IgD-negative memory B cell (primary cell): ENCODE data around the gene SIMC1. TPM values are rescaled to one million over a fixed set of nuclear protein-coding genes. Genes with fewer than 3 reads are reported as not detected.

Experiments
- H3K27ac Mint-ChIP-seq, 3 donors: one replicate each; pipeline ENCODE4 v1.8.0; 2020 to 2022; ENCODE audit warnings: mild to moderate bottlenecking in 3 of 3, mixed read lengths in 3 of 3, moderate library complexity in 1 of 3
- H3K27me3 Mint-ChIP-seq: one replicate; pipeline ENCODE4 v1.8.0; 2021; ENCODE audit warnings: mixed read lengths
- H3K36me3 Mint-ChIP-seq: one replicate; pipeline ENCODE4 v1.8.0; 2020; ENCODE audit warnings: mild to moderate bottlenecking, mixed read lengths
- H3K4me1 Mint-ChIP-seq, 3 donors: one replicate each; pipeline ENCODE4 v1.8.0; 2020 to 2022; ENCODE audit warnings: mixed read lengths in 3 of 3, mild to moderate bottlenecking in 1 of 3
- H3K4me3 Mint-ChIP-seq, 4 donors: one replicate each; pipeline ENCODE4 v1.8.0; 2020 to 2022; ENCODE audit warnings: mild to moderate bottlenecking in 4 of 4, mixed read lengths in 4 of 4, moderate library complexity in 3 of 4
- H3K9me3 Mint-ChIP-seq, 3 donors: one replicate each; pipeline ENCODE4 v1.8.0; 2020 to 2021; ENCODE audit warnings: mixed read lengths in 3 of 3, mild to moderate bottlenecking in 1 of 3
- polyA plus RNA-seq: library from polyadenylated mRNA; unstranded; fragments of 300-500 nt; fragmentation: Illumina TruSeq; gene quantifications from one replicate; pipeline ENCODE4 v1.2.3, GENCODE V29; 2021

Gene SIMC1
- polyA plus RNA-seq, 1 donor from 2014 or later: 13.7 TPM

GRCh38 chr5:176361437-176362232 lies 123.4 kb downstream of the SIMC1 start, which contains the start of gene KIAA1191:
KIAA1191 (minus strand) TSS chr5:176361764; CDS start chr5:176359508, 2,256 bp downstream.
- H3K27me3 Mint-ChIP-seq: no peaks in the 10 kb centered on the region
- H3K9me3 Mint-ChIP-seq: no peaks in the 10 kb centered on the region
- H3K36me3 Mint-ChIP-seq: no peaks in the 10 kb centered on the region
- peaks cover 13 to 31% (median 30%) of the 10 kb centered on the region in 3 donors for H3K4me1 Mint-ChIP-seq
- H3K4me3 Mint-ChIP-seq: peak within 1 kb of the TSS; percentile 91 to 99 (median 99)
- H3K27ac Mint-ChIP-seq: peak within 1 kb of the TSS; percentile 83 to 97 (median 97)

- H3K4me1 Mint-ChIP-seq: peaks cover 14 to 31% (median 31%) of the 10 kb centered on the region in 3 donors
- no peaks in the 10 kb centered on the region for H3K9me3 Mint-ChIP-seq
- H3K36me3 Mint-ChIP-seq: no peaks in the 10 kb centered on the region
- no peaks in the 10 kb centered on the region for H3K27me3 Mint-ChIP-seq
- peak overlapping the region; percentile 83 to 97 (median 97) for H3K27ac Mint-ChIP-seq
- peak overlapping the region; percentile 91 to 99 (median 99) for H3K4me3 Mint-ChIP-seq
Observed at GRCh38 chr5:176362233-176362490, 123.9 kb downstream of the SIMC1 start.

GRCh38 chr5:176364765-176365350 lies 126.6 kb downstream of the SIMC1 start:
- Mint-ChIP-seq H3K27me3 (no peaks in the 10 kb centered on the region), H3K4me1 (peaks cover 10 to 19% (median 19%) of the 10 kb centered on the region in 3 donors), H3K27ac (no peak overlapping the region), H3K4me3 (peak overlapping the region; percentile 80 to 94 (median 86)), H3K9me3 (no peaks in the 10 kb centered on the region), H3K36me3 (peaks cover 5% of the 10 kb centered on the region)

- Mint-ChIP-seq H3K27me3 (no peaks in the 10 kb centered on the region), H3K27ac (no peak within 1 kb of the TSS), H3K36me3 (peaks cover 5% of the 10 kb centered on the region), H3K4me1 (peaks cover 10 to 19% (median 18%) of the 10 kb centered on the region in 3 donors), H3K9me3 (no peaks in the 10 kb centered on the region), H3K4me3 (peak within 1 kb of the TSS; percentile 80 to 94 (median 90))
Observed at GRCh38 chr5:176365351-176366231, 127.4 kb downstream of the SIMC1 start, which contains the start of gene ARL10. ARL10 (plus strand) TSS chr5:176365487; CDS start chr5:176365564, 77 bp downstream.

- Mint-ChIP-seq H3K4me1 (peaks cover 10 to 16% (median 13%) of the 10 kb centered on the region in 3 donors), H3K27ac (peak overlapping the region in 1 of 3 donors; percentile 23), H3K36me3 (peaks cover 5% of the 10 kb centered on the region), H3K27me3 (no peaks in the 10 kb centered on the region), H3K9me3 (no peaks in the 10 kb centered on the region), H3K4me3 (peak overlapping the region; percentile 73 to 89 (median 82))
Observed at GRCh38 chr5:176366232-176366894, 128.1 kb downstream of the SIMC1 start.

GRCh38 chr5:176368726-176369125 lies 130.5 kb downstream of the SIMC1 start:
- no peak overlapping the region for H3K27ac Mint-ChIP-seq
- H3K4me3 Mint-ChIP-seq: peak overlapping the region in 1 of 4 donors; percentile 38
- H3K27me3 Mint-ChIP-seq: no peaks in the 10 kb centered on the region
- H3K4me1 Mint-ChIP-seq: peaks cover 6 to 12% (median 8%) of the 10 kb centered on the region in 3 donors
- H3K9me3 Mint-ChIP-seq: no peaks in the 10 kb centered on the region
- H3K36me3 Mint-ChIP-seq: peaks cover 5% of the 10 kb centered on the region

GRCh38 chr5:176369934-176370711 lies 131.9 kb downstream of the SIMC1 start:
- Mint-ChIP-seq H3K27me3 (no peaks in the 10 kb centered on the region), H3K36me3 (peaks cover 5% of the 10 kb centered on the region), H3K4me1 (peaks cover 6 to 9% (median 8%) of the 10 kb centered on the region in 3 donors), H3K9me3 (no peaks in the 10 kb centered on the region), H3K27ac (no peak overlapping the region), H3K4me3 (peak overlapping the region in 1 of 4 donors; percentile 38)

GRCh38 chr5:176371621-176372539 lies 133.7 kb downstream of the SIMC1 start:
- H3K9me3 Mint-ChIP-seq: no peaks in the 10 kb centered on the region
- H3K27ac Mint-ChIP-seq: no peak overlapping the region
- H3K36me3 Mint-ChIP-seq: peaks cover 5% of the 10 kb centered on the region
- peaks cover 6% of the 10 kb centered on the region in 3 donors for H3K4me1 Mint-ChIP-seq
- H3K27me3 Mint-ChIP-seq: no peaks in the 10 kb centered on the region
- no peak overlapping the region for H3K4me3 Mint-ChIP-seq

GRCh38 chr5:176373100-176373818 lies 135.0 kb downstream of the SIMC1 start:
- H3K27ac Mint-ChIP-seq: peak overlapping the region in 2 of 3 donors; percentile 43 to 46
- no peaks in the 10 kb centered on the region for H3K9me3 Mint-ChIP-seq
- no peaks in the 10 kb centered on the region for H3K36me3 Mint-ChIP-seq
- H3K4me3 Mint-ChIP-seq: peak overlapping the region in 2 of 4 donors; percentile 4 to 39
- H3K27me3 Mint-ChIP-seq: no peaks in the 10 kb centered on the region
- H3K4me1 Mint-ChIP-seq: peaks cover 4 to 6% (median 6%) of the 10 kb centered on the region in 3 donors

GRCh38 chr5:176379881-176380280 lies 141.7 kb downstream of the SIMC1 start:
- Mint-ChIP-seq H3K9me3 (no peaks in the 10 kb centered on the region), H3K27ac (no peak overlapping the region), H3K4me3 (no peak overlapping the region), H3K27me3 (no peaks in the 10 kb centered on the region), H3K36me3 (peaks cover 2% of the 10 kb centered on the region), H3K4me1 (peaks cover 6 to 9% (median 7%) of the 10 kb centered on the region in 3 donors)

GRCh38 chr5:176381423-176381822 lies 143.2 kb downstream of the SIMC1 start:
- Mint-ChIP-seq H3K36me3 (peaks cover 2% of the 10 kb centered on the region), H3K9me3 (no peaks in the 10 kb centered on the region), H3K27ac (no peak overlapping the region), H3K27me3 (no peaks in the 10 kb centered on the region), H3K4me1 (peaks cover 9 to 15% (median 11%) of the 10 kb centered on the region in 3 donors), H3K4me3 (no peak overlapping the region)

- Mint-ChIP-seq H3K4me3 (no peak overlapping the region), H3K9me3 (no peaks in the 10 kb centered on the region), H3K27me3 (no peaks in the 10 kb centered on the region), H3K36me3 (peaks cover 2% of the 10 kb centered on the region), H3K4me1 (peaks cover 9 to 17% (median 15%) of the 10 kb centered on the region in 3 donors), H3K27ac (no peak overlapping the region)
Observed at GRCh38 chr5:176381979-176382378, 143.8 kb downstream of the SIMC1 start.
